HepG2 (cell line): ENCODE measurements around the gene WHAMM. TPM values are rescaled to one million over a fixed set of nuclear protein-coding genes. Genes with fewer than 3 reads are reported as not detected.
A peak's percentile ranks its signal among the peaks of the same experiment; 100 is the strongest.

Experiments
- BCL6 ChIP-seq: IDR thresholded peaks from 2 replicates; pipeline ENCODE4 v1.6.1; 2016; ENCODE audit warnings: missing genetic modification reagents, missing compliant biosample characterization
- DDIT3 ChIP-seq: sonication (generic); formaldehyde crosslinking; IDR thresholded peaks from 2 replicates; pipeline ENCODE4 v1.4.0; 2020; ENCODE audit warnings: mild to moderate bottlenecking, missing genetic modification reagents
- ELF4 ChIP-seq: sonication (generic); formaldehyde crosslinking; IDR thresholded peaks from 2 replicates; pipeline ENCODE4 v1.5.0; 2020; ENCODE audit warnings: missing genetic modification reagents, mild to moderate bottlenecking, moderate library complexity, borderline replicate concordance
- GLI4 ChIP-seq: sonication (generic); formaldehyde crosslinking; IDR thresholded peaks from 2 replicates; pipeline ENCODE4 v1.5.1; 2020; ENCODE audit warnings: missing genetic modification reagents, mild to moderate bottlenecking, moderate library complexity, borderline replicate concordance
- KMT2B ChIP-seq: IDR thresholded peaks from 2 replicates; pipeline ENCODE4 v1.6.1; 2016; ENCODE audit warnings: missing genetic modification reagents, missing compliant biosample characterization
- PRDM15 ChIP-seq: sonication (generic); formaldehyde crosslinking; IDR thresholded peaks from 2 replicates; pipeline ENCODE4 v1.4.0; 2020; ENCODE audit warnings: missing genetic modification reagents
- RERE ChIP-seq: IDR thresholded peaks from 2 replicates; pipeline ENCODE4 v1.6.1; 2016; ENCODE audit warnings: low read depth, missing genetic modification reagents, missing compliant biosample characterization
- STAG1 ChIP-seq: sonication (generic); formaldehyde crosslinking; IDR thresholded peaks from 2 replicates; pipeline ENCODE4 v1.4.0; 2020; ENCODE audit warnings: missing genetic modification reagents
- TBX2 ChIP-seq: sonication (generic); formaldehyde crosslinking; IDR thresholded peaks from 2 replicates; pipeline ENCODE4 v1.5.0; 2020; ENCODE audit warnings: missing genetic modification reagents, mild to moderate bottlenecking, borderline replicate concordance
- YY1 ChIP-seq: IDR thresholded peaks from 2 replicates; pipeline ENCODE4 v1.6.1; 2011; ENCODE audit warnings: low read length, low read depth, moderate library complexity, mild to moderate bottlenecking; ENCODE audit not compliant: insufficient read depth, insufficient replicate concordance
- ZNF414 ChIP-seq: sonication (generic); formaldehyde crosslinking; IDR thresholded peaks from 2 replicates; pipeline ENCODE4 v1.5.0; 2020; ENCODE audit warnings: missing genetic modification reagents
- ZNF704 ChIP-seq: sonication (generic); formaldehyde crosslinking; IDR thresholded peaks from 2 replicates; pipeline ENCODE4 v1.8.1; 2023; ENCODE audit warnings: mild to moderate bottlenecking, inconsistent platforms, moderate library complexity, missing genetic modification reagents, borderline replicate concordance
- ZNF781 ChIP-seq: sonication (generic); formaldehyde crosslinking; IDR thresholded peaks from 2 replicates; pipeline ENCODE4 v1.5.1; 2020; ENCODE audit warnings: borderline replicate concordance, mild to moderate bottlenecking, missing genetic modification reagents; ENCODE audit errors: not compliant biosample characterization
- ZNF883 ChIP-seq: sonication (generic); formaldehyde crosslinking; IDR thresholded peaks from 2 replicates; pipeline ENCODE4 v1.5.1; 2020; ENCODE audit warnings: mild to moderate bottlenecking, missing genetic modification reagents; ENCODE audit errors: not compliant biosample characterization
- polyA plus RNA-seq, 8 experiments: library from polyadenylated mRNA; depleted of rRNA in 3 of 8; stranded (reverse) in 7 of 8; unstranded in 1 of 8; fragments of >200 nt; fragmentation: Illumina TruSeq in 4 of 8; extraction: Trizol in 4 of 8; gene quantifications; 2 replicates each; pipeline versions ENCODE4 v1.2.1 to v1.2.3, GENCODE V29; 2011 to 2016; ENCODE audit warnings: low read depth in 4 of 8, missing spikeins in 1 of 8, mixed read lengths in 1 of 8; ENCODE audit not compliant: insufficient read depth in 1 of 8
- total RNA-seq, 5 experiments: library from RNA; depleted of rRNA; stranded (reverse); fragments of >200 nt; fragmentation: Illumina TruSeq; extraction: Trizol; gene quantifications; 2 replicates each; pipeline ENCODE4 v1.2.3, GENCODE V29; 2016; ENCODE audit warnings: low read depth in 1 of 5

Gene WHAMM
- total and polyA plus RNA-seq, 2 of the 13 experiments (the other 11 are each of a cell fraction or from before 2014, with no cell fraction given), result 2.9 to 3.0 TPM

GRCh38 chr15:82849556-82850512 is 40.4 kb downstream of the WHAMM start (continued):
- TF ChIP-seq PRDM15, result peak; percentile 90
- TF ChIP-seq ZNF704, result no peak
- TF ChIP-seq DDIT3 (CRISPR knock-in tag), result no peak
- no peak for TF ChIP-seq ZNF414 (CRISPR knock-in tag)
- peak; percentile 29; the same call in 1 of the 2 replicates for TF ChIP-seq BCL6 (CRISPR knock-in tag)
- no peak for TF ChIP-seq RERE
- TF ChIP-seq YY1, result no peak
- TF ChIP-seq STAG1, result peak; percentile 84
- 0 out of 2 replicates have a peak, but pooled peaks have one; percentile 28 for TF ChIP-seq GLI4 (CRISPR knock-in tag)
- TF ChIP-seq ELF4, result no peak
- TF ChIP-seq KMT2B (CRISPR knock-in tag), result 0 out of 2 replicates have a peak, but pooled peaks have one; percentile 45
- TF ChIP-seq ZNF883 (CRISPR knock-in tag), result no peak
- TF ChIP-seq TBX2 (CRISPR knock-in tag), result peak; percentile 39; the same call in 1 of the 2 replicates
- no peak for TF ChIP-seq ZNF781
